GM12878 (cell line): ENCODE measurements around the gene YEATS2. TPM values are rescaled to one million over a fixed set of nuclear protein-coding genes. Genes with fewer than 3 reads are reported as not detected.

ENCODE experiments used
- ATAC-seq: fragments of 200-7000 bp; cut with Tn5 transposase; 3 replicates; pipeline ENCODE4 v1.9.1; 2020; ENCODE audit warnings: mild to moderate bottlenecking, moderate library complexity
- BruUV-seq: library from RNA; stranded (reverse); fragments of 400-500 nt; replicated peaks from 2 replicates; lab custom pipeline; 2021; lab: Mats Ljungman, UMichigan
- CTCF ChIA-PET: fragments of 300-600 bp; sonication (Branson Sonifier 250); formaldehyde crosslinking; extraction: SDS; loops from one replicate; lab custom pipeline; 2021; ENCODE audit warnings: inconsistent platforms; lab: Yijun Ruan, JAX
- POLR2A ChIA-PET: fragments of 350-600 bp; formaldehyde crosslinking; extraction: SDS; loops from one replicate; lab custom pipeline; 2021; ENCODE audit warnings: inconsistent platforms; lab: Charles Lee
- RAD21 ChIA-PET: fragments of 300-600 bp; sonication (Branson Sonifier 250); formaldehyde crosslinking; loops from one replicate; lab custom pipeline; 2023; ENCODE audit warnings: antibody characterized with exemption; ENCODE audit not compliant: unreplicated experiment; lab: Charles Lee
- SMC1A ChIA-PET: fragments of 300-600 bp; sonication (Branson Sonifier 250); formaldehyde crosslinking; loops from one replicate; lab custom pipeline; 2023; ENCODE audit not compliant: unreplicated experiment, uncharacterized antibody; lab: Charles Lee
- DNase-seq: peaks from one replicate; pipeline ENCODE4 v3.0.0-alpha.2; 2011; ENCODE audit warnings: low read depth, low spot score
- FAIRE-seq: peaks from 3 replicates; lab custom pipeline; 2011; peaks lifted over from hg19 to GRCh38; lab: Jason Lieb, UNC
- H2AFZ ChIP-seq: 2 replicates; pipeline ENCODE4 v1.6.0; 2011; ENCODE audit warnings: low read depth, low read length, control low read depth; ENCODE audit not compliant: control insufficient read depth
- H3K27ac ChIP-seq: 2 replicates; pipeline ENCODE4 v1.5.1; 2011; ENCODE audit warnings: control low read depth; ENCODE audit not compliant: control insufficient read depth, insufficient read depth
- H3K27me3 ChIP-seq, 2 experiments: replicated peaks in 1 of 2; 2 replicates each; pipeline versions ENCODE4 v1.6.0 to v1.6.1; 2011; ENCODE audit warnings: low read length in 1 of 2; ENCODE audit not compliant: control insufficient read depth in 2 of 2, insufficient read depth in 2 of 2
- H3K36me3 ChIP-seq, 2 experiments: 2 replicates each; pipeline ENCODE4 v1.5.1; 2011; ENCODE audit warnings: low read length in 1 of 2; ENCODE audit not compliant: control insufficient read depth in 2 of 2, insufficient read depth in 2 of 2
- H3K4me1 ChIP-seq: 2 replicates; pipeline ENCODE4 v1.6.1; 2011; ENCODE audit warnings: mild to moderate bottlenecking, low read length, moderate library complexity, mixed read lengths; ENCODE audit not compliant: control insufficient read depth, insufficient read depth
- H3K4me2 ChIP-seq: 2 replicates; pipeline ENCODE4 v1.6.0; 2011; ENCODE audit warnings: control low read depth; ENCODE audit not compliant: control insufficient read depth, insufficient read depth
- H3K4me3 ChIP-seq: fragments of 200-600 bp; sonication (generic); 2 replicates; pipeline ENCODE4 v1.5.1; 2016
- H3K79me2 ChIP-seq: 2 replicates; pipeline ENCODE4 v1.6.0; 2011; ENCODE audit warnings: low read length; ENCODE audit not compliant: control insufficient read depth, insufficient read depth
- H3K9ac ChIP-seq: 2 replicates; pipeline ENCODE4 v1.8.0; 2011; ENCODE audit warnings: low read length, control low read depth, mixed read lengths; ENCODE audit not compliant: control insufficient read depth, insufficient read depth
- H3K9me3 ChIP-seq: replicated peaks from 3 replicates; pipeline ENCODE4 v1.5.1; 2011; ENCODE audit warnings: mild to moderate bottlenecking, low read length; ENCODE audit not compliant: control insufficient read depth, insufficient read depth
- H4K20me1 ChIP-seq: 2 replicates; pipeline ENCODE4 v1.6.0; 2011; ENCODE audit not compliant: control insufficient read depth, insufficient read depth
- BCL11A ChIP-seq: IDR thresholded peaks from 2 replicates; pipeline ENCODE4 v1.6.1; 2011; ENCODE audit warnings: low read depth, low read length
- IKZF1 ChIP-seq: fragments of 450-650 bp; conservative IDR thresholded peaks from 2 replicates; pipeline ENCODE4 v1.6.1; 2017; ENCODE audit warnings: antibody characterized with exemption, mild to moderate bottlenecking
- LARP7 ChIP-seq: fragments of 450-650 bp; IDR thresholded peaks from 2 replicates; pipeline ENCODE4 v1.6.1; 2017; ENCODE audit warnings: mild to moderate bottlenecking
- NFYB ChIP-seq: IDR thresholded peaks from 2 replicates; pipeline ENCODE4 v1.6.1; 2011; ENCODE audit warnings: low read depth, mild to moderate bottlenecking, low read length, improper control_type of control experiment, moderate library complexity; ENCODE audit not compliant: insufficient read depth
- SRF ChIP-seq, 2 experiments: IDR thresholded peaks; 2 replicates each; pipeline ENCODE4 v1.6.1; 2011; ENCODE audit warnings: low read depth in 2 of 2, low read length in 2 of 2, mild to moderate bottlenecking in 1 of 2, moderate library complexity in 1 of 2
- STAT1 ChIP-seq: fragments of 450-650 bp; conservative IDR thresholded peaks from 2 replicates; pipeline ENCODE4 v1.6.1; 2014; ENCODE audit warnings: antibody characterized with exemption, mild to moderate bottlenecking
- TCF3 ChIP-seq: IDR thresholded peaks from 2 replicates; pipeline ENCODE4 v1.6.1; 2012; ENCODE audit warnings: low read depth, mild to moderate bottlenecking, low read length, borderline replicate concordance; ENCODE audit not compliant: insufficient read depth
- whole genome bisulfite sequencing: methylation state at CpG from one replicate; pipeline ENCODE4 v1.1.6; 2016; ENCODE audit warnings: low lambda C conversion rate; ENCODE audit not compliant: insufficient replicate concordance, insufficient coverage; ENCODE audit errors: missing lambda C conversion rate; 5-methylcytosine and 5-hydroxymethylcytosine counted together
- in situ Hi-C: fragments of 300-500 bp; cut with MboI; formaldehyde crosslinking; loops from 9 replicates; pipeline ENCODE4 v1.14.3; 2018; ENCODE audit warnings: mixed read lengths
- intact Hi-C: fragments of 100-400 bp; cut with micrococcal nuclease; formaldehyde crosslinking; loops from one replicate; pipeline ENCODE4 v1.14.2; 2022; ENCODE audit not compliant: unreplicated experiment
- polyA plus RNA-seq, 11 experiments: library from polyadenylated mRNA; depleted of rRNA in 4 of 11; unstranded in 6 of 11; stranded (reverse) in 5 of 11; fragments of >200 nt; fragmentation: Nextera tagmentation in 4 of 11; fragmentation: Illumina TruSeq in 1 of 11; extraction: Ambion mirVana in 4 of 11; extraction: Trizol in 1 of 11; gene quantifications; 1 replicate in 1 of 11; 2 replicates in 10 of 11; pipeline versions ENCODE4 v1.2.1 to v1.2.3, GENCODE V29; 2011 to 2016; ENCODE audit warnings: inconsistent platforms in 2 of 11, missing spikeins in 2 of 11, low read depth in 1 of 11
- total RNA-seq, 4 experiments: library from RNA; depleted of rRNA in 3 of 4; stranded (reverse); fragments of >200 nt in 3 of 4; fragmentation: Illumina TruSeq in 1 of 4; extraction: Trizol in 1 of 4; gene quantifications; 2 replicates each; pipeline versions ENCODE4 v1.2.1 to v1.2.3, GENCODE V29; 2013 to 2021
- TF ChIP-seq, protein P1 (sequence below): fragments of 450-650 bp; IDR thresholded peaks from 2 replicates; pipeline ENCODE4 v1.6.1; 2017; ENCODE audit warnings: borderline replicate concordance
- TF ChIP-seq, protein P2 (sequence below): IDR thresholded peaks from 2 replicates; pipeline ENCODE4 v1.6.1; 2012; ENCODE audit warnings: low read depth, low read length, improper control_type of control experiment
- TF ChIP-seq, protein P3 (sequence below): fragments of 450-650 bp; IDR thresholded peaks from 2 replicates; pipeline ENCODE4 v1.6.1; 2016; ENCODE audit warnings: mild to moderate bottlenecking, moderate library complexity, borderline replicate concordance

The YEATS2 gene
- total and polyA plus RNA-seq, 10 of the 15 experiments (the other 5 are each of a cell fraction or from before 2014, with no cell fraction given), result 1.9 to 65.3 (median 25.8) TPM

DNA sequence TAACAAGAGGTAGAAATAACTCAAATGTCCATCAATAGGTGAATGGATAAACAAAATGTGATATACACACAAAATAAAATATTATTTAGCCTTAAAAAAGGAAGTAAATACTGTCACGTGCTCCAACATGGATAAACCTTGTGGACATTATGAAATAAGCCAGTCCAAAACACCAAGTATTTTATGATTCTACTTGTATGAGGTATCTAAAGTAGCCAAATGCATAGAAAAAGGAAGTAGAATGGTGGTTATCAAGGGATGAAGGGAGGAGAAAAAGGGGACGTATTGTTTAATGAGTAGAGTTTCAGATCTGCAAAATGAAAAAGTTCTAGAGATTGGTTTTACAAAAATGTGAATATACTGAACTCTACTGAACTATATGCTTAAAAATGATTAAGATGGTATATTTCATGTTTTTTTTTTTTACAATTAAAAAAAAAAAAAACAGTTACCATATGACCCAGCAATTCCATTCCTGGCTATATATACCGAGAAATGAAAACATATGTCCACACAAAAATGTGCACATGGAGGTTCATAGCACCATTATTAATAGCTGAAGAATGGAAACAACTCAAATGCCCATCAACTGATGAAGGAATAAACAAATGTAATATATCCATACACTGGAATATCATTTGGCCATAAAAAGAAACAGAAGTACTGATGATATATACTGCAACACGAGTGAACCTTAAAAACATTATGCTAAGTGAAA is 156.9 kb downstream of the YEATS2 start:
- Histone ChIP-seq H2AFZ (no peak overlapping the region), H3K4me2 (no peak overlapping the region), H3K27me3 (no peaks in the 10 kb centered on the region), H3K36me3 (peaks cover 0 to 18% of the 10 kb centered on the region in 2 experiments; a peak in 3 of 4 replicates), H3K4me3 (no peak overlapping the region), H3K79me2 (no peaks in the 10 kb centered on the region), H4K20me1 (no peaks in the 10 kb centered on the region), H3K9me3 (no peaks in the 10 kb centered on the region), H3K4me1 (no peaks in the 10 kb centered on the region), H3K9ac (no peak overlapping the region), H3K27ac (no peak overlapping the region)
- ChIA-PET POLR2A (no interaction called here), CTCF (no interaction called here), RAD21 (no interaction called here), SMC1A (no interaction called here)
- DNase-seq (no peak), FAIRE-seq (no peak), ATAC-seq (no peak)
- 87% methylated on average over 4 of the region's 4 CpGs for WGBS
- intact Hi-C loops, result no loop called here
- BruUV-seq, result no TSS peak
- no peak for TF ChIP-seq STAT1
- in situ Hi-C loops, result no loop called here

DNA sequence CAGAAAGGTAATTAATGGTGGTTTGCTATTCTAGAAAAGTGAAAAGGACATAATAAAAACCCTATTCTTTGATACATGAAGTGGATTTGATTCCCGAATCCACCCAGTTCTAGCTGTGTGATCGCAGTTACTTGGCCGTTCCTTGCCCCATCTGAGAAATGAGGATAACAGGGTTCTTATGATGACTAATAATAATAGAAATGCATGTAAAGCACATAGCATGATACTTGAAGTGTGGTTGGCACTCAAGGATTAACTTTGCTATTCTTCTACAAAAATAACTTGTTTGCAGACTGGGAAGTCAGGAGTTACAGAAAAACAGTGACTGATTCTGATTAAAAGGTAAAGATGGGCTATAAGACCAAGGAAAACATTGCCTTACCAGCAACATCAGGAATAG is 160.3 kb downstream of the YEATS2 start:
- WGBS, result 85% methylated on average over 3 of the region's 3 CpGs
- intact Hi-C loops (no loop called here), in situ Hi-C loops (no loop called here)
- H3K27me3 ChIP-seq, result no peaks in the 10 kb centered on the region
- H4K20me1 ChIP-seq, result no peaks in the 10 kb centered on the region
- no peak overlapping the region for H2AFZ ChIP-seq
- peaks cover 0 to 23% of the 10 kb centered on the region in 2 experiments for H3K36me3 ChIP-seq
- no peak overlapping the region for H3K4me2 ChIP-seq
- POLR2A ChIA-PET, result no interaction called here
- DNase-seq (no peak), FAIRE-seq (no peak), ATAC-seq (no peak)
- CTCF ChIA-PET, result interaction anchor here (0.6 to 1.1 kb wide), 2 partner anchors 26 to 160 kb away, joined by 3 read pairs; partner anchors contain the start of gene PARL
- H3K9ac ChIP-seq, result no peak overlapping the region
- H3K27ac ChIP-seq, result no peak overlapping the region
- no peaks in the 10 kb centered on the region for H3K9me3 ChIP-seq
- RAD21 ChIA-PET, result no interaction called here
- no peaks in the 10 kb centered on the region for H3K4me1 ChIP-seq
- SMC1A ChIA-PET, result interaction anchor here (1.2 kb wide), 1 partner anchor 12 kb away, joined by 3 read pairs; no protein-coding TSS in a partner anchor
- H3K4me3 ChIP-seq, result no peak overlapping the region
- H3K79me2 ChIP-seq, result no peaks in the 10 kb centered on the region
- no peak for TF ChIP-seq LARP7
- TF ChIP-seq BCL11A, result no peak
- no peak for TF ChIP-seq IKZF1
- TF ChIP-seq, protein P1, sequence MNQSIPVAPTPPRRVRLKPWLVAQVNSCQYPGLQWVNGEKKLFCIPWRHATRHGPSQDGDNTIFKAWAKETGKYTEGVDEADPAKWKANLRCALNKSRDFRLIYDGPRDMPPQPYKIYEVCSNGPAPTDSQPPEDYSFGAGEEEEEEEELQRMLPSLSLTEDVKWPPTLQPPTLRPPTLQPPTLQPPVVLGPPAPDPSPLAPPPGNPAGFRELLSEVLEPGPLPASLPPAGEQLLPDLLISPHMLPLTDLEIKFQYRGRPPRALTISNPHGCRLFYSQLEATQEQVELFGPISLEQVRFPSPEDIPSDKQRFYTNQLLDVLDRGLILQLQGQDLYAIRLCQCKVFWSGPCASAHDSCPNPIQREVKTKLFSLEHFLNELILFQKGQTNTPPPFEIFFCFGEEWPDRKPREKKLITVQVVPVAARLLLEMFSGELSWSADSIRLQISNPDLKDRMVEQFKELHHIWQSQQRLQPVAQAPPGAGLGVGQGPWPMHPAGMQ, result no peak
- no peak for TF ChIP-seq TCF3
- TF ChIP-seq, protein P2, sequence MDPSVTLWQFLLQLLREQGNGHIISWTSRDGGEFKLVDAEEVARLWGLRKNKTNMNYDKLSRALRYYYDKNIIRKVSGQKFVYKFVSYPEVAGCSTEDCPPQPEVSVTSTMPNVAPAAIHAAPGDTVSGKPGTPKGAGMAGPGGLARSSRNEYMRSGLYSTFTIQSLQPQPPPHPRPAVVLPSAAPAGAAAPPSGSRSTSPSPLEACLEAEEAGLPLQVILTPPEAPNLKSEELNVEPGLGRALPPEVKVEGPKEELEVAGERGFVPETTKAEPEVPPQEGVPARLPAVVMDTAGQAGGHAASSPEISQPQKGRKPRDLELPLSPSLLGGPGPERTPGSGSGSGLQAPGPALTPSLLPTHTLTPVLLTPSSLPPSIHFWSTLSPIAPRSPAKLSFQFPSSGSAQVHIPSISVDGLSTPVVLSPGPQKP, result no peak
- no peak for TF ChIP-seq SRF (IDR thresholded peaks at IDR 0.05; ENCODE audit: low read depth in 2 of 2, low read length in 2 of 2)
- TF ChIP-seq, protein P3, sequence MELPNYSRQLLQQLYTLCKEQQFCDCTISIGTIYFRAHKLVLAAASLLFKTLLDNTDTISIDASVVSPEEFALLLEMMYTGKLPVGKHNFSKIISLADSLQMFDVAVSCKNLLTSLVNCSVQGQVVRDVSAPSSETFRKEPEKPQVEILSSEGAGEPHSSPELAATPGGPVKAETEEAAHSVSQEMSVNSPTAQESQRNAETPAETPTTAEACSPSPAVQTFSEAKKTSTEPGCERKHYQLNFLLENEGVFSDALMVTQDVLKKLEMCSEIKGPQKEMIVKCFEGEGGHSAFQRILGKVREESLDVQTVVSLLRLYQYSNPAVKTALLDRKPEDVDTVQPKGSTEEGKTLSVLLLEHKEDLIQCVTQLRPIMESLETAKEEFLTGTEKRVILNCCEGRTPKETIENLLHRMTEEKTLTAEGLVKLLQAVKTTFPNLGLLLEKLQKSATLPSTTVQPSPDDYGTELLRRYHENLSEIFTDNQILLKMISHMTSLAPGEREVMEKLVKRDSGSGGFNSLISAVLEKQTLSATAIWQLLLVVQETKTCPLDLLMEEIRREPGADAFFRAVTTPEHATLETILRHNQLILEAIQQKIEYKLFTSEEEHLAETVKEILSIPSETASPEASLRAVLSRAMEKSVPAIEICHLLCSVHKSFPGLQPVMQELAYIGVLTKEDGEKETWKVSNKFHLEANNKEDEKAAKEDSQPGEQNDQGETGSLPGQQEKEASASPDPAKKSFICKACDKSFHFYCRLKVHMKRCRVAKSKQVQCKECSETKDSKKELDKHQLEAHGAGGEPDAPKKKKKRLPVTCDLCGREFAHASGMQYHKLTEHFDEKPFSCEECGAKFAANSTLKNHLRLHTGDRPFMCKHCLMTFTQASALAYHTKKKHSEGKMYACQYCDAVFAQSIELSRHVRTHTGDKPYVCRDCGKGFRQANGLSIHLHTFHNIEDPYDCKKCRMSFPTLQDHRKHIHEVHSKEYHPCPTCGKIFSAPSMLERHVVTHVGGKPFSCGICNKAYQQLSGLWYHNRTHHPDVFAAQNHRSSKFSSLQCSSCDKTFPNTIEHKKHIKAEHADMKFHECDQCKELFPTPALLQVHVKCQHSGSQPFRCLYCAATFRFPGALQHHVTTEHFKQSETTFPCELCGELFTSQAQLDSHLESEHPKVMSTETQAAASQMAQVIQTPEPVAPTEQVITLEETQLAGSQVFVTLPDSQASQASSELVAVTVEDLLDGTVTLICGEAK, result no peak
- TF ChIP-seq NFYB, result no peak
- no TSS peak for BruUV-seq
